ENCODE results near the gene MIAT. TPM values are rescaled to one million over a fixed set of nuclear protein-coding genes. Genes with fewer than 3 reads are reported as not detected.

MIAT gene
- total RNA-seq, 1 experiment from 2014 or later, result 0.33 TPM

- TF ChIP-seq SIN3A (IDR thresholded peaks at IDR 0.05; ENCODE audit: borderline replicate concordance, insufficient read depth, low read depth, low read length), result no peak
- no peak for TF ChIP-seq CTCF (IDR thresholded peaks at IDR 0.05)
- TF ChIP-seq POLR2AphosphoS5 (IDR thresholded peaks at IDR 0.05; ENCODE audit: low read depth, low read length), result no peak
- TF ChIP-seq REST (IDR thresholded peaks at IDR 0.05; ENCODE audit: insufficient read depth in 1 of 2, low read depth in 2 of 2, low read length in 1 of 2), result no peak
- no peak for TF ChIP-seq TCF7L2 (IDR thresholded peaks at IDR 0.05; ENCODE audit: low read depth, low read length)
- in situ Hi-C loops (cut with HindIII; ENCODE audit: low pct_unique_long_range_greater_than_20kb, low sequenced_read_pairs) (no loop called here), intact Hi-C loops (cut with micrococcal nuclease; ENCODE audit: unreplicated experiment) (no loop called here)
- no peaks in the 10 kb centered on the region for H3K9me3 ChIP-seq (ENCODE audit: control insufficient read depth, insufficient read depth, low read depth, low read length)
- POLR2A ChIA-PET, result no interaction called here
- CTCF ChIA-PET, result no interaction called here
- no peaks in the 10 kb centered on the region for H3K36me3 ChIP-seq (ENCODE audit: control insufficient read depth, insufficient read depth, low read length)
- no peak for ATAC-seq
- no TSS peak for BruUV-seq (replicated peaks)
- no peak overlapping the region for H3K27ac ChIP-seq (ENCODE audit: low read length)
- H3K4me1 ChIP-seq (ENCODE audit: control insufficient read depth, insufficient read depth, low read length), result no peaks in the 10 kb centered on the region
- H3K27me3 ChIP-seq (ENCODE audit: control insufficient read depth, insufficient read depth, low read length), result no peaks in the 10 kb centered on the region; the same call in 1 of the 2 replicates
- no peak for DNase-seq (ENCODE audit: low read depth, low spot score)
- H3K4me3 ChIP-seq (ENCODE audit: low read depth in 2 of 2, low read length in 2 of 2), result no peak overlapping the region
Observed at GRCh38 chr22:26619510-26619909, 37.9 kb upstream of the MIAT start.

- TF ChIP-seq SIN3A (IDR thresholded peaks at IDR 0.05; ENCODE audit: borderline replicate concordance, insufficient read depth, low read depth, low read length) (no peak), POLR2AphosphoS5 (IDR thresholded peaks at IDR 0.05; ENCODE audit: low read depth, low read length) (no peak), CTCF (IDR thresholded peaks at IDR 0.05) (no peak), TCF7L2 (IDR thresholded peaks at IDR 0.05; ENCODE audit: low read depth, low read length) (no peak), REST (IDR thresholded peaks at IDR 0.05; ENCODE audit: insufficient read depth in 1 of 2, low read depth in 2 of 2, low read length in 1 of 2) (no peak)
- DNase-seq (ENCODE audit: low read depth, low spot score), result no peak
- H3K27ac ChIP-seq (ENCODE audit: low read length), result no peak overlapping the region
- no peaks in the 10 kb centered on the region for H3K36me3 ChIP-seq (ENCODE audit: control insufficient read depth, insufficient read depth, low read length)
- no peak overlapping the region for H3K4me3 ChIP-seq (ENCODE audit: low read depth in 2 of 2, low read length in 2 of 2)
- no peak for ATAC-seq
- CTCF ChIA-PET, result no interaction called here
- intact Hi-C loops (cut with micrococcal nuclease; ENCODE audit: unreplicated experiment), result no loop called here
- in situ Hi-C loops (cut with HindIII; ENCODE audit: low pct_unique_long_range_greater_than_20kb, low sequenced_read_pairs), result no loop called here
- POLR2A ChIA-PET, result no interaction called here
- H3K4me1 ChIP-seq (ENCODE audit: control insufficient read depth, insufficient read depth, low read length), result no peaks in the 10 kb centered on the region
- no peaks in the 10 kb centered on the region for H3K9me3 ChIP-seq (ENCODE audit: control insufficient read depth, insufficient read depth, low read depth, low read length)
- BruUV-seq (replicated peaks), result no TSS peak
- H3K27me3 ChIP-seq (ENCODE audit: control insufficient read depth, insufficient read depth, low read length), result no peaks in the 10 kb centered on the region; the same call in 1 of the 2 replicates
Observed at GRCh38 chr22:26620197-26620596, 37.2 kb upstream of the MIAT start.
